Astrocyte (in vitro differentiated cells and primary cell): ENCODE results near the gene CD200.

Experiments
- CTCF ChIP-seq: IDR thresholded peaks from 2 replicates; pipeline ENCODE4 v1.5.1; 2011; ENCODE audit warnings: low read depth, mild to moderate bottlenecking, inconsistent platforms, low read length, moderate library complexity; ENCODE audit not compliant: insufficient read depth
- EZH2 ChIP-seq: IDR thresholded peaks from 2 replicates; pipeline ENCODE4 v1.6.1; 2012; ENCODE audit warnings: mild to moderate bottlenecking, low read length, inconsistent platforms; ENCODE audit not compliant: insufficient read depth

GRCh38 chr3:112345681-112346080, 12.7 kb downstream of the CD200 start:
- TF ChIP-seq CTCF: no peak
- no peak for TF ChIP-seq EZH2
